Activated T-cell treated with anti-CD3 and anti-CD28 coated beads for 1 hour (primary cell): Measurements from ENCODE around the gene FXYD3.
A peak's percentile ranks its signal among the peaks of the same experiment; 100 is the strongest.

ENCODE experiments used
- DNase-seq: peaks from one replicate; pipeline ENCODE4 v3.0.0-alpha.2; 2020; ENCODE audit warnings: low read depth

The FXYD3 gene, protein sequence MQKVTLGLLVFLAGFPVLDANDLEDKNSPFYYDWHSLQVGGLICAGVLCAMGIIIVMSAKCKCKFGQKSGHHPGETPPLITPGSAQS

GRCh38 chr19:35115177-35115951 lies at the start of gene FXYD3:
Gene FXYD3 (plus strand): TSS chr19:35115823. CDS start chr19:35119377, 3,554 bp downstream.
- no peak for DNase-seq

GRCh38 chr19:35066121-35066520 lies 49.5 kb upstream of the FXYD3 start:
- DNase-seq: no peak

DNA sequence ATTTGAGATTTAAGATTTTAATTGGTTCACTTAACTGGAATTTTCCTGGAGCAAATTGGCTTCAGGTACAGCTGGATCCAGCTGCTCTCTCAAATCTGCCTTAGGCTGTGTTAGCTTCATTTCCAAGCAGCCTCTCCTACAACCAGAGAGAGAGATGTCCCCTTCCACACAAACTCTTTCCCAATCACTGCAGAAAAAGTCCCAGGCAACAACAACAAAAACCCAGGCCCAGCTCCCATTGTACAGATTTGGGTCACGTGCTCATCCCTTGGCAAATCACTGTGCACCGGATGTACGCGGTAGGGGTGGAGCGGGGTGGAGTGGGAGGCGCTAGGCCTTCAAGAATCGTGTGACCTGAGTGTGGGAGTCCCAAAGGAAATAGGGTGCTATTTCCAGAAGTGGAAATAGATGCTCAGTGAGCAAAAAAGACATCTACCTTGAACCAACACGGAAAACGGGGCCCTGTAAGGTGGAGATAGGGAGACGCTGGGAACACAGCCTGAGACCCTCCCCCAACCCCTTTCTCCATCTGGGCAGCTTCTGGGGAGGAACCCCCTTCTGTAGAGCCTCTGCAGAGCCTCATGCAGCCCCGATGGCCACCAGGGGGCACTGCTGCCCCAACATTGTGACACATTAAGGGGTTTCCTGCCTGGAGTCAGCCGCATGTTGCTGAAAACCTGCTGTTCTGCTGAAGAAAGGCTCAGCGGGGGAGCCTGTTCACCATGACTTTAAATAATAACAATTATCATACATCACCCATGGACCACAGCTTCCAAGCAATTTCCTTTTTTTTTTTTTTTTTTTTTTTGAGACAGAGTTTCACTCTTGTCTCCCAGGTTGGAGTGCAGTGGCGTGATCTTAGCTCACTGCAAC lies 48.7 kb upstream of the FXYD3 start:
- peak; percentile 94 for DNase-seq

GRCh38 chr19:35068941-35069634 lies 46.5 kb upstream of the FXYD3 start:
- no peak for DNase-seq

GRCh38 chr19:35069696-35070095 lies 45.9 kb upstream of the FXYD3 start:
- no peak for DNase-seq

- DNase-seq: no peak
Observed at GRCh38 chr19:35070471-35070870, 45.2 kb upstream of the FXYD3 start.

GRCh38 chr19:35073516-35073915 lies 42.1 kb upstream of the FXYD3 start:
- DNase-seq: no peak

DNA sequence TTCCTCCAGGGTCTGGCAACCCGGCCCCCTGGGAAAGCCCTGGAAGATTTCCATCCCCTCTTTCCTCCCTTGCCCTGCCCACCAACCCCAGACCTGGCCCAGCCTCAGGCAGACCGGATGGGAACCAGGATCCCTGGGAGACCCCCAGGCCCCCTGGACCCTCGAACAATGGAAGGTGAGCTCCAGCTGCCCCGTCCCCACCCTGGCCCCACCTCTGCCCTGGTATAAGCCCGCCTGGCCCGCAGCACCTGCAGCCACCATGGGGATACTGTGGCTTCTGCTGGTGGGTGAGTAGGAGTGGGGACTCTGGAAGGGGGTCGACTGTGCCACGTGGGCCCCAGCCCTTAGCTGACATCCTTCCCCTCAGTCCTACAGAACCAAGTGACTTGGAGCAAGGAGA lies 41.7 kb upstream of the FXYD3 start:
- no peak for DNase-seq

- DNase-seq: no peak
Observed at GRCh38 chr19:35074426-35075201, 41.0 kb upstream of the FXYD3 start.

- DNase-seq: no peak
Observed at GRCh38 chr19:35075202-35076025, 40.2 kb upstream of the FXYD3 start.

DNA sequence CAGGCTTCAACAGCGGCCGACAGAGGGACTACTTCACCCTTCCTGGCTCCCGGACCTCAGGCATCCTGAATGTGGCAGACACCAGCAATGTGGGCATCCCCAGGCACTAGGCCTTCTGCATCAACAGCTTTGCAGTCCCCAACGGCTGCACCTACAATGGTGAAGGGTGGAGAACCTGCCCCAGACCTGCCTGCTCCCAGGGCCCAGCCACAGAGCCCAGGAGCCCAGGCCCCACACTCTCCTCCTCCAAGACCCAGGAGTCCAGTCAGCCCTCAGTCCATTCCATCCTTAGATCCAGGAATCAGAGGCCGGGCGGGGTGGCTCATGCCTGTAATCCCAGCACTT lies 39.6 kb upstream of the FXYD3 start:
- DNase-seq: no peak

DNA sequence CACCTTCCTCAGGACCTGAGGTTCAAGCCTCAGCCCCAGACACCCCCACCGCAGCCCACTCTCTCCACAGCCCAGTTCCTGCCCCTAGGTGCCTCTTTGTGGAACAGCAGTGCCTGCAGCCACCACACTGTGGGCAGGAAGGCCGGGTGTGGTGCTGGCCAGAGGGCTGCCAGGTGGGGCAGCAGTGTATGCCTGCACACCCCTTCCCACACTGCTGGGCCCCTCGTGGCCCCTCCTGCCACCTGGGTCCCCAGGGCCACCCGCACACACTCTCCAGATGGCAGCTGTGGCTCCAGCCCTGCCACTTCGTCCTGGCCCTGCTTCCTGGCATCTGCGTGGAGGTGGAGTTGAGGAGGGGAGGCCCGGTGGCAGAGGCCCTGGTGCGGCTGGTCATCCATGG lies 39.0 kb upstream of the FXYD3 start:
- no peak for DNase-seq

DNA sequence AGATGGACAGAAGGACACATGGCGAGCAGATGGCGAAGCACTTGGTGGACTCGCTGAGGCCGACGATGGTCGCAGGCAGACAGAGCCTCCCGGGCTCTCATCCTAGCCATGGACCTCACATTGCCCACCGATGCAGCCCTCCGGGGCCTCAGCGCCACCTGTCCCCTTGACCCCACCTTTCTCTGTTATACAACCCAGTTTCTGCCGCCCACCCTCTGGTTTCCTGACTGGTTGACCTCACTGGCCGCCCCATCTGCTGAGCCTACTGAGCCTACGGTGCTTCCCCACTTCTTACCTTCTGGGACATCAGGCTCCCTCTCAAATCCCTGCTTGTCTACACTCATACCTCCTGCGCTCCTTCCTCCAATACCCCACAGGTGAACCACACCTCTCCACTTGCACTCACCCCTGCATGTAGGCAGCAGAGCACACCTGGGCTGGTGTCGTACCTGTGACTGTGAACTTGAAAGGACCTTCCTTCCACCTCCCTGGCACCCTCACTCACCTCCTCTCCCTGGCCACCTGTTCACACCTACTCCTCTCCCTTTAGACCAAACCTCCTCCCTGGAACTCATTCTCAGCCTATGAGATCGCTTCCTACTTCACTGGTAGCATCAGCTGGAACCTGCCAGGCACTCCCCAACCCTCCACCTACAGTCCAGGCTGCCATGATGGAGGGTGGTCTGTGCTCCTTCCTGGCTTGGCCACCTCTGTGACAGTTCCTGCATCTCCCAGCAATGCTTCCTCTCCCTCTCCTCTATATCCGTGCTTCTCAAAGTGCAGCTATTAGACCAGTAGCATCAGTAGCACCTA lies 38.0 kb upstream of the FXYD3 start:
- DNase-seq: no peak

GRCh38 chr19:35079826-35080225 lies 35.8 kb upstream of the FXYD3 start:
- DNase-seq: no peak

- no peak for DNase-seq
Observed at GRCh38 chr19:35080613-35081170, 34.9 kb upstream of the FXYD3 start.

GRCh38 chr19:35081201-35081600 lies 34.4 kb upstream of the FXYD3 start:
- no peak for DNase-seq

DNA sequence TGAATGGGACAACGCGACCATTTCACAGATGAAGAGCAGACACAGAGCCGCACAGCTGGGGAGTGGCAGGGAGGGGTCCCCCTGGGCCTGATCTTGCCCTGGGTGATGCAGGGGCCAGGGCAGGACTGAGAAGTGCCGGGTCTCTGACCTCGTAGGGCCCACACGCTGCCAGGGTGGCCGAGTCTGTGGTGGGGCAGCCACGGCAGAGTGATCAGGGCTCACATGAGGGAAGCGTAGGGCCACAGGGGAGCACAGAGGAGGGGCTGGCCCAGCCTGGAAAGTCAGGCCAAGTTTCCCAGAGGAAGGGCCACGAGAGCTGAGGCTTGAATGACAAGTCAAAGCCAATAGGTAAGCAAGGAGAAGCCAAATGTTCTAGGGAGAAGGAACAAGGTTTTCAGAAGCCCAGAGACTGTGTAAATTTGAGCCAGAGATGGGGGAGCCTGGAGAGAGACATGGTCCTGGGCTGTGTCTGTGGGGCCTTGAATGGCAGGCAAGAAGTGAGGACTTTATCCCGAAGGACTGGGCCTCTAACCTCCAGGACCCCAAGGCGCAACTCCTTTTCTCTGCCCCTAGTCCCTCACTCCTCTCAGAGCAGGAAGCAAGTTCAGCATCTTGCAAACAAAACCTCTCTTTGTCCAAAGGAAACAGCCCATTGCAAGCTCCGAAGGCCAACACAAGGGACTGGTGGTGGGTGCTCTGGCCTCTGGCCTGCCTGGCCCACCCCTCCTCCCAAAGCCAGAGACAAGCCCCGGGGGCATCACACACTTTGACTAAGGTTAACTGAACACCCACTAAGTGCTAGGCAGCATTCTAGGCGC lies 31.7 kb upstream of the FXYD3 start:
- no peak for DNase-seq

GRCh38 chr19:35084509-35084762 lies 31.2 kb upstream of the FXYD3 start:
- DNase-seq: no peak

DNA sequence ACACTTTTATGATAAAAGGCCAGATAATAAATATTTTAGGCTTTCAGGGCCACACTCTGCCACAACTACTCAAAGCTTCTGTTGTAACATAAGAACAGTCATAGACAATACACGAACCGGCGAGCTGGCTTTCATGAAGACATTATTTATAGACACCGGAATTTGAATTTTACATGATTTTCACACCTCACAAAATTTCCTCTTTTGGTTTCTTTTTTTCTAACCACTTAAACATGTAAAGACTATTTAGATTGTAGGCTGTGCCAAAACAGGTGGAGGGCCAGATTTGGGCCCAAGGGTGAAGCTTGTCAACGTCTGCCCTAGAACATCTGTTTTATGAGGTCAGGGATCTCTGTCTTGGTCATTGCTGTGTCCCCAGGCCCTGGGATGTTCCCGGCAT lies 29.7 kb upstream of the FXYD3 start:
- DNase-seq: no peak
